ENCODE results near the gene EXOC6B. TPM values are rescaled to one million over a fixed set of nuclear protein-coding genes. Genes with fewer than 3 reads are reported as not detected.

EXOC6B gene
- 10 to 100 TPM; 11.7 to 12.9 TPM for total RNA-seq

DNA sequence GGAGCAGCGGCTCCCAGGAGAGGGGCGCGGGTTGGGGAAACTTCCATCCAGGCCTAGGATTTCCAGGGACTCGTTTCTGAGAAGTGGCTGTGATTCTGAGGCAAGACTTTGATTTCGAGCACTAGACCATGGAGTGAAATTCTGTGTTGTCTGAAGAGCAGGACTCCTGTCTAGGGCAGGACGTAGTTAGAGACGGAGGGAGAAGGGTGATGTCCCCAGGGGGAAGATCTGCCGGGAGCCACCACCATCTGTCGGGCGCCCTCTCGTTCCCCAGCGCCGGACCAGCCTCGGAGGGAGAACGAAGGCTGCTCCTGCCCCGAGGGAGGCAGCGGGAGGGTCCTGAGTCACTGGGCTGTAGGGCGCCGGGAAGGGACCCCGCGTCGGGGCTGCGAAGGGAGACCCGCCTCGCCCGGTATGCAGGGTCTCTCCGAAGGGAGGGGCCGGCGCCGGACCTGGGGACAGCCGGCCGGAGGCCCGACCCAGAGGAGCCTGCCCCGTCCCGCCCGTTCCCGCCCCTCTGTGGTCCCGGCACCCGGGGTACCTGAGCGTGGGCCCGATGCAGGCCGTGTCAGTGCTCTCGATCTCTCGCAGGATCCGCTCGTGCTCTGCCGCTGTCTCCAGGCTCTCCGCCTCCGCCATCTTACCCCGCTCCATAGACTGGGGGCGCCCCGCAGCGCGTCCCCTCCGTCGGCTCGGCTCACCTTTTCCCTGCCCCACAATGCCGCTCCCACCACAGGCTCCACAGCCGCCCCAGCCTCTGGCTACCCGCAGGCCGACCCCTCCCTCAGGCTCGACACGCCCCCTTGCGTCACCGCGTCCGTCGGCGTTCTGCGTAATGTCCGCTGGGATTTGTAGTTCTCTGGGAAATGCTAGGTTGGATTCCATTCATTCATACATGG, at the start of gene EXOC6B:
EXOC6B (minus strand) TSS at position 777 of the 899 bp plus-strand sequence.
- H3K27ac ChIP-seq, result peak within 1 kb of the TSS; percentile 9 to 85 (median 78)
- 1% methylated on average over 25 to 65 of the region's 71 CpGs for WGBS, 2 donors

DNA sequence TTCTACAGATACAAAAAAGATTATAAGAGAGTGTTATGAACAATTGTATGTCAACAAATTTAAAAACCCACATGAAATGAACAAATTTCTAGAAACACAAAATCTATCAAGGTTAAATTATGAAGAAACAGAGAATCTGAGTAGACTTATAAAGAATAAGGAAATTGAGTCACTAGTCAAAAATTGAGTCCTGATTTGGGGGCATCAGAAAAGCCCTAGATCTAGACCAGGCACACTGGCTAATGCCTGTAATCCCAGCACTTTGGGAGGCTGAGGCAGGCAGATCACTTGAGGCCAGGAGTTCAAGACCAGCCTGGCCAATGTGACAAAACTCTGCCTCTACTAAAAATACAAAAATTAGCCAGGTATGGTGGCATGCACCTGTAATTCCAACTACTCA, 46.0 kb upstream of the EXOC6B start:
- no peaks in the 10 kb centered on the region for H3K4me1 ChIP-seq

More for the DNA sequence above, at the start of gene EXOC6B:
- no peaks in the 10 kb centered on the region for H3K9me3 ChIP-seq
- H3K4me3 ChIP-seq, result peak within 1 kb of the TSS; percentile 91 to 94
- peak; percentile 90 to 93 (median 92) for DNase-seq
- peaks cover 10% of the 10 kb centered on the region for H3K4me1 ChIP-seq
- ATAC-seq, result peak; percentile 95
- no peaks in the 10 kb centered on the region for H3K36me3 ChIP-seq (replicated peaks in 1 of 2; ENCODE audit: insufficient read depth in 1 of 2, low read depth in 2 of 2)
- TF ChIP-seq POLR2A (IDR thresholded peaks at IDR 0.05), result peak; percentile 52 to 82 (median 78)
- TF ChIP-seq, protein P1, sequence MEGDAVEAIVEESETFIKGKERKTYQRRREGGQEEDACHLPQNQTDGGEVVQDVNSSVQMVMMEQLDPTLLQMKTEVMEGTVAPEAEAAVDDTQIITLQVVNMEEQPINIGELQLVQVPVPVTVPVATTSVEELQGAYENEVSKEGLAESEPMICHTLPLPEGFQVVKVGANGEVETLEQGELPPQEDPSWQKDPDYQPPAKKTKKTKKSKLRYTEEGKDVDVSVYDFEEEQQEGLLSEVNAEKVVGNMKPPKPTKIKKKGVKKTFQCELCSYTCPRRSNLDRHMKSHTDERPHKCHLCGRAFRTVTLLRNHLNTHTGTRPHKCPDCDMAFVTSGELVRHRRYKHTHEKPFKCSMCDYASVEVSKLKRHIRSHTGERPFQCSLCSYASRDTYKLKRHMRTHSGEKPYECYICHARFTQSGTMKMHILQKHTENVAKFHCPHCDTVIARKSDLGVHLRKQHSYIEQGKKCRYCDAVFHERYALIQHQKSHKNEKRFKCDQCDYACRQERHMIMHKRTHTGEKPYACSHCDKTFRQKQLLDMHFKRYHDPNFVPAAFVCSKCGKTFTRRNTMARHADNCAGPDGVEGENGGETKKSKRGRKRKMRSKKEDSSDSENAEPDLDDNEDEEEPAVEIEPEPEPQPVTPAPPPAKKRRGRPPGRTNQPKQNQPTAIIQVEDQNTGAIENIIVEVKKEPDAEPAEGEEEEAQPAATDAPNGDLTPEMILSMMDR (IDR thresholded peaks at IDR 0.05), result peak in 2 of 7 experiments; percentile 10 to 12
- no peaks in the 10 kb centered on the region for H3K27me3 ChIP-seq
- intact Hi-C loops (cut with DNase I), result no loop called here

DNA sequence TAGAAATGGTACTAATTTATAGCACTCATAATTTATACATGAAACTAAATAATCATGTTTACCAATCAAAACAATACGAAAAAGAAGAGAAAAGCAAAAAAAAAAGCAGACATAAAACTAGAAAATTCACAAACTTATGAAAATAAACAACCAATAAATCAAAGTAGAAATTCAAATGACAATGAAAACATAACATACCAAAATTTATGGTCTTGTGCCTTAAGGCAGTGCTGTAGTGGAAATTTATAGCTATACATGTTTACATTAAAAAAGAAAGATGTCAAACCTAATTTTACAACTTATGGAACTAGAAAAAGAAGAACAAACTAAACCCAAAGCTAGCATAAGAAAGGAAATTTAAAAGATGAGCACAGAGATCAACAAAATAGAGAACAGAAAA, 45.2 kb upstream of the EXOC6B start:
- no peak for DNase-seq
- no peaks in the 10 kb centered on the region for H3K36me3 ChIP-seq (replicated peaks in 1 of 2; ENCODE audit: insufficient read depth in 1 of 2, low read depth in 2 of 2)
- H3K4me1 ChIP-seq, result no peaks in the 10 kb centered on the region
- intact Hi-C loops (cut with DNase I), result no loop called here
- no peak for ATAC-seq
- H3K27ac ChIP-seq, result no peak overlapping the region
- H3K4me3 ChIP-seq, result no peak overlapping the region
- TF ChIP-seq, protein P1 (IDR thresholded peaks at IDR 0.05), result no peak
- TF ChIP-seq POLR2A (IDR thresholded peaks at IDR 0.05), result no peak
- H3K9me3 ChIP-seq, result no peaks in the 10 kb centered on the region
- H3K27me3 ChIP-seq, result no peaks in the 10 kb centered on the region
- WGBS, 2 donors, result 29 to 69% methylated on average over 1 of the region's 1 CpG

More for the DNA sequence above, 46.0 kb upstream of the EXOC6B start:
- Histone ChIP-seq H3K4me3 (no peak overlapping the region), H3K9me3 (no peaks in the 10 kb centered on the region), H3K36me3 (replicated peaks in 1 of 2; ENCODE audit: insufficient read depth in 1 of 2, low read depth in 2 of 2) (no peaks in the 10 kb centered on the region), H3K27ac (no peak overlapping the region), H3K27me3 (no peaks in the 10 kb centered on the region)
- TF ChIP-seq, protein P1 (IDR thresholded peaks at IDR 0.05), result no peak
- no peak for TF ChIP-seq POLR2A (IDR thresholded peaks at IDR 0.05)
- no peak for DNase-seq
- no peak for ATAC-seq
- intact Hi-C loops (cut with DNase I), result no loop called here

DNA sequence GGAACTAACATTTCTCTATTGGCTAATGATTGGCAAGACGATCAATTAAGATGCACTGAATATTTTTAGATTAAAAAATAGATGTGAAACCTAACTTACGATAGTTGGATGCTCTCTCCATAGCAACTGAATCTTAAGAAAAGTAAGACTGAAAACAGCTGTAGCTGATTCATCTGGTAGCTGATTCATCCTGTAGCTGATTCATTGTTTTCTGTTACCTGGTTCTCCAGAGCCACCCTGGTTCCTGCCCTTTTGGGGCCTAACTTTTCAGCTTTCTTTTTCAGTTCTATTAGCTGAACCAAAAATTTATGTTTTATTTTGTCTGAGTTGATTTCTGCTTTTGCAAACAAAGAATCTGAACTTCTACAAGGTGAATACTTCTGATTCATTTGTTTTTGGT, 38.7 kb upstream of the EXOC6B start:
- TF ChIP-seq POLR2A (IDR thresholded peaks at IDR 0.05), result no peak
- TF ChIP-seq, protein P1 (IDR thresholded peaks at IDR 0.05), result no peak
- H3K36me3 ChIP-seq (replicated peaks in 1 of 2; ENCODE audit: insufficient read depth in 1 of 2, low read depth in 2 of 2), result no peaks in the 10 kb centered on the region
- intact Hi-C loops (cut with DNase I), result no loop called here
- H3K4me1 ChIP-seq, result peaks cover 10% of the 10 kb centered on the region
- ATAC-seq, result no peak
- no peaks in the 10 kb centered on the region for H3K9me3 ChIP-seq
- 39 to 55% methylated on average over 2 of the region's 2 CpGs for WGBS, 2 donors
- no peak overlapping the region for H3K4me3 ChIP-seq
- no peaks in the 10 kb centered on the region for H3K27me3 ChIP-seq
- no peak overlapping the region for H3K27ac ChIP-seq
- no peak for DNase-seq

All from body of pancreas (tissue), 4 donors.